AG09309 (cell line): Measurements from ENCODE around the gene NCOR2.
"Not testable (repeated sequence)": the region's sequence is repeated elsewhere in the genome, so short reads cannot be mapped to it uniquely, and the experiment has no call there.

Experiments used
- DNase-seq: peaks from one replicate; pipeline ENCODE4 v3.0.0-alpha.2; 2010; ENCODE audit warnings: low read depth
- H3K4me3 ChIP-seq: 2 replicates; pipeline ENCODE4 v1.5.1; 2011; ENCODE audit warnings: mild to moderate bottlenecking, low read depth, low read length, moderate library complexity; ENCODE audit not compliant: control insufficient read depth
- CTCF ChIP-seq: IDR thresholded peaks from 2 replicates; pipeline ENCODE4 v1.5.1; 2011; ENCODE audit warnings: mild to moderate bottlenecking, low read depth, low read length, inconsistent platforms; ENCODE audit not compliant: insufficient read depth, control insufficient read depth; ENCODE audit errors: missing control alignments

Gene NCOR2

GRCh38 chr12:124592481-124593160 lies 25.2 kb upstream of the NCOR2 start:
- no peak for TF ChIP-seq CTCF
- no peak overlapping the region for H3K4me3 ChIP-seq
- no peak for DNase-seq

DNA sequence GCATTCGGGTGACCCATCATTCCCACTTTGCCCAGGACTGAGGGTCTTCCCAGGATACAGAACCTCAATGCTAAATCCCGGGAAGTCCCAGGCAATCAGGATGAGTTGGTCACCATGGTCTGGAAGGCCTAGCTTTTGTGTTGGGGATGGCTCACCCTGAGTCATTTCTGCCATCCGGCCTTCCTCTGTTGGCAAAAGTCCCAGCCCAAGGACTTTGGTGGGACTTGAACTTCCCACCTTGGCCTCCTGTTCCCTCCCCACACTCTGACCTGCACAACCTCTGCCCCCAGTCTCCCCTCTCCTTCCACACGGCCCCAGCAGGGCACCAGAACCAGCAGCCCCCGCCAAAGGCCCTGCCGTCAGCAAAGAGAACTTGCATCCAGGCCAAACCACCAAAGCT lies 24.6 kb upstream of the NCOR2 start:
- no peak for TF ChIP-seq CTCF

GRCh38 chr12:124590447-124590846 lies 23.0 kb upstream of the NCOR2 start:
- TF ChIP-seq CTCF = no peak
- H3K4me3 ChIP-seq = no peak overlapping the region
- DNase-seq = no peak

More for the DNA sequence above, 24.6 kb upstream of the NCOR2 start:
- no peak for DNase-seq
- H3K4me3 ChIP-seq = no peak overlapping the region

GRCh38 chr12:124588751-124589267 lies 21.4 kb upstream of the NCOR2 start:
- TF ChIP-seq CTCF = no peak
- no peak for DNase-seq
- no peak overlapping the region for H3K4me3 ChIP-seq

GRCh38 chr12:124588018-124588634 lies 20.7 kb upstream of the NCOR2 start:
- no peak overlapping the region for H3K4me3 ChIP-seq
- DNase-seq = no peak
- TF ChIP-seq CTCF = no peak

GRCh38 chr12:124586756-124587155 lies 19.3 kb upstream of the NCOR2 start:
- no peak for TF ChIP-seq CTCF
- DNase-seq = no peak
- H3K4me3 ChIP-seq = no peak overlapping the region

DNA sequence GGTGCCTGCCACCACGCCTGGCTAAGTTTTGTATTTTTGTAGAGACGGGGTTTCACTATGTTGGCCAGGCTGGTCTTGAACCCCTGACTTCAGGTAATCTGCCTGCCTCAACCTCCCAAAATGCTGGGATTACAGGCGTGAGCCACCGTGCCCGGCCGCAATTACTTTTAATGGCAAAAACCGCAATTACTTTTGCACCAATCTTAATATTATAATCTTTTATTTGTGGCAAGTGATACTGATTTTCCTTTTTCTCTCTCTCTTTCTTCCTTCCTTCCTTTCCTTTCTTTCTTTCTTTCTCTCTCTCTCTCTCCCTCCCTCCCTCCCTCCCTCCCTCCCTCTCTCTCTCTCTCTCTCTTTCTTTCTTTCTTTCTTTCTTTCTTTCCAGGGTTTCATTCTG lies 17.1 kb upstream of the NCOR2 start:
- H3K4me3 ChIP-seq, DNase-seq: not testable (repeated sequence)
